Measurements from ENCODE around the gene UBR4.

DNA sequence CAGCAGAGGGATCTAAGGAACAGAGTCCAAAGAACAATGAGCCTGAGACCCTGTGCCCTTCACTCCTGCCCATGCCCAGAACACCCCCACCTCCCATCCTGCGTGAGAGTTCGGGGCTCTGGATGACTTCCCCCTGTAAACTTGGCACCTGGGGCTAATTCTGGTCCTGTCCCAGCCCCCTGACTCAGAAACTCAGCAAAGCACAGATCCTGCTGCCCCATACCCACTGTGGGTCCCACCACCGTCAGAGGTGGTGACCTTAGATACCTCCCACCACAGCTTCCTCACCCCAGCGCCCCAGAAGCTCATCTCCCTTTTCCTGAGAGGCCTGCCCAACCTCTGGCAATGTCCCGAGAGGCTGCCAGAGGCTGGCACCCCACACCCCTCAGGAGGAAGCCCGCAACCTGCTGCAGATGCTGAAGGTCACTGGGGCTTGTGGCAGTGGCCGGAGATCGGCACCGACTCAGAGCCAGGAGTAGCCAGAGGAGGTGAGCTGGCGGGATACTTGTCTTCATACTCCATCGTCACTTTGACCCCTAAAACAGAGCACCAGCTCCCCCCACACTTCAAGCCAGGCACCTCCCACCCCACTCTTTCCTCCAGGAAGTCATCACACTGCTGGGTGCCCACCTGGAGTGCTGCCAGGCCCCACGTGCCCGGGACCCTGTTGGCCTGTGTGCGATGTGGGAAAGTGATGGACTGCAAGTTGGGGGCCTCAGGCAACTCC, 142.0 kb downstream of the UBR4 start:
- TF ChIP-seq, protein P1, sequence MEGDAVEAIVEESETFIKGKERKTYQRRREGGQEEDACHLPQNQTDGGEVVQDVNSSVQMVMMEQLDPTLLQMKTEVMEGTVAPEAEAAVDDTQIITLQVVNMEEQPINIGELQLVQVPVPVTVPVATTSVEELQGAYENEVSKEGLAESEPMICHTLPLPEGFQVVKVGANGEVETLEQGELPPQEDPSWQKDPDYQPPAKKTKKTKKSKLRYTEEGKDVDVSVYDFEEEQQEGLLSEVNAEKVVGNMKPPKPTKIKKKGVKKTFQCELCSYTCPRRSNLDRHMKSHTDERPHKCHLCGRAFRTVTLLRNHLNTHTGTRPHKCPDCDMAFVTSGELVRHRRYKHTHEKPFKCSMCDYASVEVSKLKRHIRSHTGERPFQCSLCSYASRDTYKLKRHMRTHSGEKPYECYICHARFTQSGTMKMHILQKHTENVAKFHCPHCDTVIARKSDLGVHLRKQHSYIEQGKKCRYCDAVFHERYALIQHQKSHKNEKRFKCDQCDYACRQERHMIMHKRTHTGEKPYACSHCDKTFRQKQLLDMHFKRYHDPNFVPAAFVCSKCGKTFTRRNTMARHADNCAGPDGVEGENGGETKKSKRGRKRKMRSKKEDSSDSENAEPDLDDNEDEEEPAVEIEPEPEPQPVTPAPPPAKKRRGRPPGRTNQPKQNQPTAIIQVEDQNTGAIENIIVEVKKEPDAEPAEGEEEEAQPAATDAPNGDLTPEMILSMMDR (optimal IDR thresholded peaks at IDR 0.05 in 1 of 3, IDR thresholded peaks at IDR 0.05 in 1 of 3, conservative IDR thresholded peaks at IDR 0.05 in 1 of 3; ENCODE audit: extremely low read depth in 1 of 3, insufficient read depth in 2 of 3, low read length in 3 of 3): no peak
- TF ChIP-seq EZH2 (IDR thresholded peaks at IDR 0.05; ENCODE audit: low read length): no peak

Data from keratinocyte (primary cell).